Skeletal muscle tissue (tissue), 4 donors: ENCODE data around the gene PTPRH. TPM values are rescaled to one million over a fixed set of nuclear protein-coding genes. Genes with fewer than 3 reads are reported as not detected.

Experiments used
- H3K27ac ChIP-seq: one replicate; pipeline ENCODE4 v1.7.0; 2013; ENCODE audit warnings: mild to moderate bottlenecking, low read depth, low read length, inconsistent platforms
- H3K27me3 ChIP-seq, 3 donors: one replicate each; pipeline ENCODE4 v1.7.0; 2013; ENCODE audit warnings: low read length in 3 of 3; ENCODE audit not compliant: control insufficient read depth in 3 of 3, insufficient read depth in 3 of 3
- H3K36me3 ChIP-seq, 3 donors: one replicate each; pipeline ENCODE4 v1.7.0; 2013; ENCODE audit warnings: low read length in 3 of 3; ENCODE audit not compliant: control insufficient read depth in 3 of 3, insufficient read depth in 3 of 3
- H3K4me1 ChIP-seq, 3 donors: one replicate each; pipeline ENCODE4 v1.7.0; 2013; ENCODE audit warnings: low read length in 3 of 3, mild to moderate bottlenecking in 3 of 3; ENCODE audit not compliant: control insufficient read depth in 3 of 3, insufficient read depth in 3 of 3
- H3K4me3 ChIP-seq, 3 donors: one replicate each; pipeline ENCODE4 v1.7.0; 2013; ENCODE audit warnings: low read length in 3 of 3
- H3K9ac ChIP-seq, 3 donors: one replicate each; pipeline ENCODE4 v1.7.0; 2013; ENCODE audit warnings: low read length in 3 of 3, mild to moderate bottlenecking in 3 of 3, moderate library complexity in 2 of 3, low read depth in 1 of 3
- H3K9me3 ChIP-seq, 3 donors: one replicate each; pipeline ENCODE4 v1.7.0; 2013; ENCODE audit warnings: low read length in 3 of 3; ENCODE audit not compliant: control insufficient read depth in 3 of 3
- total RNA-seq: library from RNA; depleted of rRNA; stranded (reverse); fragments of >200 nt; gene quantifications from one replicate; pipeline ENCODE4 v1.2.3, GENCODE V29; 2014
- donor health status: Osteomylitis.

Gene PTPRH, protein sequence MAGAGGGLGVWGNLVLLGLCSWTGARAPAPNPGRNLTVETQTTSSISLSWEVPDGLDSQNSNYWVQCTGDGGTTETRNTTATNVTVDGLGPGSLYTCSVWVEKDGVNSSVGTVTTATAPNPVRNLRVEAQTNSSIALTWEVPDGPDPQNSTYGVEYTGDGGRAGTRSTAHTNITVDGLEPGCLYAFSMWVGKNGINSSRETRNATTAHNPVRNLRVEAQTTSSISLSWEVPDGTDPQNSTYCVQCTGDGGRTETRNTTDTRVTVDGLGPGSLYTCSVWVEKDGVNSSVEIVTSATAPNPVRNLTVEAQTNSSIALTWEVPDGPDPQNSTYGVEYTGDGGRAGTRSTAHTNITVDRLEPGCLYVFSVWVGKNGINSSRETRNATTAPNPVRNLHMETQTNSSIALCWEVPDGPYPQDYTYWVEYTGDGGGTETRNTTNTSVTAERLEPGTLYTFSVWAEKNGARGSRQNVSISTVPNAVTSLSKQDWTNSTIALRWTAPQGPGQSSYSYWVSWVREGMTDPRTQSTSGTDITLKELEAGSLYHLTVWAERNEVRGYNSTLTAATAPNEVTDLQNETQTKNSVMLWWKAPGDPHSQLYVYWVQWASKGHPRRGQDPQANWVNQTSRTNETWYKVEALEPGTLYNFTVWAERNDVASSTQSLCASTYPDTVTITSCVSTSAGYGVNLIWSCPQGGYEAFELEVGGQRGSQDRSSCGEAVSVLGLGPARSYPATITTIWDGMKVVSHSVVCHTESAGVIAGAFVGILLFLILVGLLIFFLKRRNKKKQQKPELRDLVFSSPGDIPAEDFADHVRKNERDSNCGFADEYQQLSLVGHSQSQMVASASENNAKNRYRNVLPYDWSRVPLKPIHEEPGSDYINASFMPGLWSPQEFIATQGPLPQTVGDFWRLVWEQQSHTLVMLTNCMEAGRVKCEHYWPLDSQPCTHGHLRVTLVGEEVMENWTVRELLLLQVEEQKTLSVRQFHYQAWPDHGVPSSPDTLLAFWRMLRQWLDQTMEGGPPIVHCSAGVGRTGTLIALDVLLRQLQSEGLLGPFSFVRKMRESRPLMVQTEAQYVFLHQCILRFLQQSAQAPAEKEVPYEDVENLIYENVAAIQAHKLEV
- total RNA-seq: under 0.01 TPM

DNA sequence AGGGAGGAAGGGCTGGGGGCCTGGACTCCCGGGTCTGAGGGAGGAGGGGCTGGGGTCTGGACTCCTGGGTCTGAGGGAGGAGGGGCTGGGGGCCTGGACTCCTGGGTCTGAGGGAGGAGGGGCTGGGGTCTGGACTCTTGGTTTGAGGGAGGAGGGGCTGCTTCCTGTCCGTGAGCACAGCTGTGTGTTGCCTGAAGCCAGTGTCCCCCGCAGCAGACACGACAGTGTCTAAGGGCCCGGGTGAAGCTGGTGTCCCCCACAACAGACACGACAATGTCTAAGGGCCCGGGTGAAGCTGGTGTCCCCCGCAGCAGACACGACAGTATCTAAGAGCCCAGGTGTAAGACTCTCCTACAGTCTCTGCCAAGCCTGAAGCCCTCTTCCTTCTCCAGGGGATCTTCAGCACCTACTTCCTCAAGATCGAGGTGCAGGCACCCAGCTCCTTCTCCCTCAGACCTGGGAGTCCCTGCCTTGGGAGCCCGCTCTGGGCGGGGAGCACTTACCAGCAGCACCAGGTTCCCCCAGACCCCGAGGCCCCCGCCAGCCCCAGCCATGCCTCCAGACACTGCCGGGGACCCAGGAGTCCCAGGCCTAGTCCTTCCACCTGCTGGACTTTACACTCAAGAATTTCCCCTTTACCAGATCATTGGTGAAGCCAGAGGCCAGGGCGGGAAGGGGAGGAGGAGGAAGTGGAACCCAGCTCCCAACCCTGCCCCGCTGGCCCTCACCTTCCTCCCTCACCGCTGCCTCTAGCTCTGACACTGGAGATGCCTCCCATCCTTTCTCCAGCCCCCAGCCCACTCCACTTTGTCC, at the start of gene PTPRH:
Gene PTPRH, minus strand, starts transcription at position 622 of the 813 bp plus-strand sequence. Its CDS starts 68 bp downstream, at position 554.
- Histone ChIP-seq H3K9ac (no peak within 1 kb of the TSS), H3K9me3 (peaks cover 0 to 5% (median 2%) of the 10 kb centered on the region in 3 donors), H3K4me1 (peaks cover 0 to 6% (median 2%) of the 10 kb centered on the region in 3 donors), H3K4me3 (no peak within 1 kb of the TSS), H3K27me3 (peaks cover 3 to 29% (median 14%) of the 10 kb centered on the region in 3 donors), H3K27ac (no peak within 1 kb of the TSS), H3K36me3 (no peaks in the 10 kb centered on the region)

DNA sequence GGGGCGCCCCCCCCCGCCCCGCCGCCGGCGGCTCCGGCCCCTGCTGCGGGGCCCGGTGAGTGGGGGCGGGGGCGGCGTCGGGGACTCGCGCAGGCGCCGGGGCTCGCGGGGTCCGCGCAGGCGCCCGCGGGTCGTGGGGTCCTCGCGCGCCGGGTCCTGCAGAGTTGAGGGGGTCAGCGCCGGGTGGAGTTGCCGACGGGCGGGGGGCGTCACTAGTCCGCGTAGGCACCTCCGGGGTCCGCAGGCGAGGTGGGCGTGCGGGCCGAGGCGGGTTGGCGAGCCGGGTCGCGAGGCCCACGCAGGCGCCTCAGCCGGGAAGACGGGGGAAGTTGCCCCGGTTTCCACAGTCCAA, 49.2 kb upstream of the PTPRH start:
- no peaks in the 10 kb centered on the region for H3K27me3 ChIP-seq
- peak overlapping the region; percentile 93 to 96 (median 94) for H3K9ac ChIP-seq
- H3K9me3 ChIP-seq: no peaks in the 10 kb centered on the region
- peak overlapping the region; percentile 85 for H3K27ac ChIP-seq
- H3K4me3 ChIP-seq: peak overlapping the region; percentile 74 to 92 (median 90)
- H3K36me3 ChIP-seq: peaks cover 0 to 5% (median 4%) of the 10 kb centered on the region in 3 donors
- H3K4me1 ChIP-seq: peaks cover 44 to 58% (median 55%) of the 10 kb centered on the region in 3 donors

DNA sequence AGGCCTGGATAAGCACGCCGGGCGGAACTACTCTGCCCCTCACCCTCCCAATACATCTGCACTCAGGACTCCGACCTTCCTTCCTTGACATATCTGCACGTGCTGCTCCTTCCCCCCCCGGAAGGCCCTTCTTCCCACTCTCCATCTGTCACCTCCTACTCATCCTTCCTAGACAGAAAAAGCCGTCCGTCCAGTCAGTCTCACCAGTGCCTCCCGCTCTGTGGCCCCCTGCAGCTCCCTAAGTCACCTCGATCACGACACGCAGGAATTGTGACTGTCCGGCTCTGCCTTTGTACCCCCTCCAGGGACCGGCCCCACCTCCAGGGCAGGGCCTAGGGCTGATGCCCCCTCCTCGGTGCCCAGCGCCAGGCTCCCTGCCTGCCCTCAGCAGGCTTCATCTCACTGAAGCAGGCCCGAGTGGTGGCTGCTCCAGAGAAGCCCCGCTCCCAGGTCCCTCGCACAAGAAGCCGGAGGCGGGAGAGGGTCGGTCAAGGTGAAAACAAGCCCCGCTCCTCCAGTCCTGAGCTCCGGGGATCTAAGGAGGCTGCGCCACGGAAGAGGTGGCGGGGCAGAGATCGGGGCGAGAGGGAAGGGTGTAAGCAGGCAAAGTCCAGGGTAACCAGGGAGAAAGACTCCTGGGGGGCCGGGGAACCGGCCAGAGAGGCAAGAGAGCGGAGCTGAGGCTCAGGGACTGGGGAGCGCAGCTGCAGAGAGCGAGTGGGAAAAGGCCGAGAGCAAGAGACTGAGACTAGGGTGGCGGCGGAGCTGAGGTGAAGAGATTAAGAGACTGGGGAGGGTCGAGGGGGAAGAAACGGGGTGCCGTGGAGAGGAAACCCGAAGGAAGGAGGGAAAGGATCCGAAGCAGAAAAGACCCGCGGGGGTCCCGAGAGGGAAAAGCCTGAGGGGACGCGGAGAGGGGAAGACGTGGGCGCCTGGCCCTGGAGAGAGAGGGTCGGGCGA, 48.4 kb upstream of the PTPRH start:
- Histone ChIP-seq H3K4me1 (peaks cover 46 to 63% (median 58%) of the 10 kb centered on the region in 3 donors), H3K27me3 (no peaks in the 10 kb centered on the region), H3K9me3 (no peaks in the 10 kb centered on the region), H3K27ac (peak overlapping the region; percentile 54), H3K4me3 (peak overlapping the region; percentile 79 to 92 (median 86)), H3K36me3 (peaks cover 0 to 8% (median 4%) of the 10 kb centered on the region in 3 donors), H3K9ac (peak overlapping the region; percentile 83 to 94 (median 84))

DNA sequence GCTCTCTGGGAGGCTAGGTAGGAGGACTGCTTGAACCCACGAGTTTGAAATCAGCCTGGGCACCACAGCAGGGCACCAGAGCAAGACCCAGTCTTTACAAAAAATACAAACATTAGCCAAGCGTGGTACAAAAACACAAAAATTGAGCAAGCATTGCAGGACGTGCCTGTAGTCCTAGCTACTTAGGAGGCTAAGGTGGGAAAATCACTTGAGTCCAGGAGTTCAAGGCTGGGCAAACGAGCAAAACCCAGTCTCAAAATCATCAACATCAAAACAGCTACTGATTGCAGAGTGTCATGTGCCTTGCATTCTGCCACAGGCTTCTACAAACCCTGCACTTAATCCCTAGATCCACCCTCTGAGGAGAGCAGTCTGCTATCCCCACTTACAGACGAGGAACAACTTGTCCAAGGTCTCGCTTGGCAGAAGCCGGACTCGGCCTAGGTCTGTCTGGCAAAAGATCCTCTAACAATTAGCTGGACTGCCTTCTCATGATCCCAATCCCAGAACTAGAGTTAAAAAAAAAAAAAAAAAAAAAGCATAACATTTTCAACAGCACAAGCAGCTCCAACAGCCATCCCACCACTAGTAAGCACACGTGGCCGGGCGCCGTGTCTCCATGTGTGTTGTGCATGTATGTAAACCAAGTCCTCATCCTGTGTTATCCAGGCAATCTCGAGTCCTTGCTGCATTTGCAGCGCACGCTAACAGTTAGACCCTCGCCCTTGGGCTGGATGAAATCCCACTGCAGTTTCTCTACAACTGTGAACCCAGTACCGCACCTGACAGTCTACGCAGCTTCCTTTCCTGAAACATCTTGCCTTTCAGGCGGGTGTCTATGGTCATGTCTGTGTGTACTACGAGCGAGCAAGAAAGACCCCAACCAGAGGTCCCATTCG, 47.5 kb upstream of the PTPRH start:
- Histone ChIP-seq H3K4me3 (peak overlapping the region; percentile 79 to 92 (median 86)), H3K27ac (peak overlapping the region; percentile 54), H3K9ac (peak overlapping the region; percentile 83 to 94 (median 84)), H3K4me1 (peaks cover 48 to 63% (median 61%) of the 10 kb centered on the region in 3 donors), H3K9me3 (no peaks in the 10 kb centered on the region), H3K36me3 (peaks cover 0 to 4% (median 4%) of the 10 kb centered on the region in 3 donors), H3K27me3 (no peaks in the 10 kb centered on the region)

DNA sequence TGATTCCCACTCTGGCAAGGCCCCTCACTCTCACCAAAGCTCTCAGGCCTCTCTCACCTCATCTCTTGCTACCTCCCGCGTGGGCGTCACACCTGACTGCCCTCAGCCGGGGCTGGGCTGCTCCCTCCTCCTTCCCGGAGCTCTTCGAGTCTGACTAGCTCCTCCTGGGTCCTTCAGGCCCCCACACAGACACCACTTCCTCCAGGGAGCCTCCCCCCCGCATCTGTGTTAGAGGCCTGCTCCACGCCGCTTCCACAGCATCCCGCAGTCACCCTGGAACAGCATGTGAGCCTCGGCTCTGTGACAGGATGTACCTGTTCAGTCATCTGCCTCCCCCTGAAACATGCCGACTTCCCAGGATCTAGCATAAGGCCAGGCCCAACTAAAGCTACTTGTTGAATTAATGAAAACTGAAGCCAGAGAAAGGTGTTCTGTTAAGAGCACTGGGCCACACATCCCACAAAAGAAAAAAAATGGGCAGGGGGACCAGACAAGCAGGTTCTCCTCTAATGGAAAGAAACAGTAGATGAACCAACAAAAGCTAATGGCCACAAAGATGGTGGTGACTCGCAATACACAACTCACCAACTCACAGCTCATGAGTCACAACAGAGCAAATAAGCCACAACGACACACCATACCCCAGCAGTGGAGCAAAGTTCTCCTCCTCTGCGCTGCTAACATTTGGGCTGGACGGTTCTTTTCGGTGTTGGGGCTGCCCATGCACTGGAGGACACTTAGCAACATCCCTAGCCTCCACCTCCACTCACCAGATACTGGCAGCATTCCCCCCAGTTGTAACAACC, 46.5 kb upstream of the PTPRH start:
- Histone ChIP-seq H3K4me1 (peaks cover 53 to 73% (median 66%) of the 10 kb centered on the region in 3 donors), H3K9ac (peak overlapping the region; percentile 17 to 94 (median 45))

DNA sequence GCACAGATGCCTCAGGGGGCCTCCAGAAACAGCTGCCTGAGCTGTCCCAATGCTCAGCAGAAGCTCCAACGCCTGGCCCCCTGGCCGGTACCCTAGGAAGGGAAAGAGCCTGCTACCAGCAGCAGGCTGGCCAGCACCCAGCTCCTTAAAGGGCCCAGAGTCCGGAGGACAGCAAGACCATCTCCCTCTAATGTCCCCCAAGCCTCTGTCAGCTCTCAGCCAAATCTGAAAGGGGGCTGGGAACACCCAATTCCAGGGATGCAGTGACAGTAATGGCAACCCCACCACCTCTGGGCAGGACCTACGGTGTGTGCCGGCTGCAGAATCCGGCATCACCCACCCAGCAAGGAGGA, 45.3 kb upstream of the PTPRH start:
- H3K9me3 ChIP-seq: no peaks in the 10 kb centered on the region
- peaks cover 53 to 71% (median 60%) of the 10 kb centered on the region in 3 donors for H3K4me1 ChIP-seq
- peak overlapping the region; percentile 54 to 94 (median 74) for H3K9ac ChIP-seq
- H3K36me3 ChIP-seq: peaks cover 0 to 5% (median 4%) of the 10 kb centered on the region in 3 donors
- H3K27me3 ChIP-seq: no peaks in the 10 kb centered on the region
- peak overlapping the region; percentile 24 to 54 (median 41) for H3K4me3 ChIP-seq
- peak overlapping the region; percentile 60 for H3K27ac ChIP-seq

More for the DNA sequence above, 46.5 kb upstream of the PTPRH start:
- Histone ChIP-seq H3K4me3 (peak overlapping the region; percentile 27 to 79 (median 40)), H3K27me3 (no peaks in the 10 kb centered on the region), H3K36me3 (peaks cover 0 to 5% (median 4%) of the 10 kb centered on the region in 3 donors), H3K27ac (peak overlapping the region; percentile 60), H3K9me3 (no peaks in the 10 kb centered on the region)

DNA sequence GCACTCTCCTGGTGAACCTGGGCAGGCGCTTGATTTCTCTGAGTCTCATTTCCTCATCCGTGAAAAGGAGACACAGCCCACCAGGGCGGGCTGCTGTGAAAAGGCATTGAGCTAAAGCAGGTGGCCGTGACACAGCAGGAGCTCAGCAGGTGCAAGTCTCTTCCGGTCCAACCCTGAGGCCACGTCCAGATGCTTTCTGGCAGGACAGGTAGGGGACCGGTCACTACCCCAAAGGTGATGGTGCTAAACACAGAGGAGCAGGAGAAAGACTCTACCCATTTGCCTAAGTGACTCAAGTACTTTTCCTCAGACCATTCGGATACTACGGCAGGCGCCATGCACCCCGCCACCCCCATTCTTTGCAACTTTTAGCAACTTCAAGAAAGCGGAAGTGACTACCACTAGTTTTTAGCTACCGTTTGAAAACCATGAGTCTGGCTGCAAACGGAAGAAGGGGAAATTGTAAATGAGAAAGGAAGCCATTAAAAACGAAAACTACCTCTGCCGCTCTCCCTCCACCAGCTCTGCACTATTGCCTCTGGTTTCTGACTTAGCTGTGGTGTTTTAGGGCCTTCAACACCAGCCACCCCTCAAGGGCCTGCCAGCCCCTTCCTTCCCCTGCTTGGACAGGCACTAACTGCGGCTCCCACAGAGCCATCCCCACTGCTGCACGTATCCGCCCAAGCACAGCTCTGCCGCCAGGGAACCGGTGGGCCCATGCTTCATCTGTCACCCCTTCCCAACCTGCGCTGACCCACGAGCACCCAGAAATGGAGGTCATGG, 44.7 kb upstream of the PTPRH start:
- no peaks in the 10 kb centered on the region for H3K9me3 ChIP-seq
- H3K27ac ChIP-seq: peak overlapping the region; percentile 60
- H3K4me1 ChIP-seq: peaks cover 50 to 69% (median 56%) of the 10 kb centered on the region in 3 donors
- H3K27me3 ChIP-seq: no peaks in the 10 kb centered on the region
- peak overlapping the region in 2 of 3 donors; percentile 41 to 54 for H3K4me3 ChIP-seq
- peaks cover 0 to 5% (median 4%) of the 10 kb centered on the region in 3 donors for H3K36me3 ChIP-seq
- peak overlapping the region; percentile 54 to 94 (median 74) for H3K9ac ChIP-seq
